Tibial nerve (tissue), 4 donors: Measurements from ENCODE around the gene KRT14. TPM values are rescaled to one million over a fixed set of nuclear protein-coding genes. Genes with fewer than 3 reads are reported as not detected.

Experiments used
- DNase-seq, 2 donors: peaks; one replicate each; pipeline ENCODE4 v3.0.0-alpha.2; 2019; ENCODE audit warnings: low spot score in 2 of 2
- H3K27ac ChIP-seq, 4 donors: fragments of 200-600 bp; sonication (generic) in 3 of 4; one replicate each; pipeline ENCODE4 v1.5.1; 2017 to 2019; ENCODE audit warnings: mild to moderate bottlenecking in 1 of 4
- H3K27me3 ChIP-seq, 2 donors: fragments of 200-600 bp; sonication (generic) in 1 of 2; one replicate each; pipeline versions ENCODE4 v1.5.1 to v1.6.0; 2017 to 2019
- H3K36me3 ChIP-seq, 3 donors: fragments of 200-600 bp; sonication (generic); one replicate each; pipeline ENCODE4 v1.5.1; 2018 to 2019
- H3K4me1 ChIP-seq, 4 donors: fragments of 200-600 bp; sonication (generic) in 3 of 4; one replicate each; pipeline ENCODE4 v1.5.1; 2017 to 2019
- H3K4me3 ChIP-seq, 4 donors: fragments of 200-600 bp; sonication (generic) in 3 of 4; one replicate each; pipeline ENCODE4 v1.5.1; 2017 to 2019; ENCODE audit warnings: mild to moderate bottlenecking in 1 of 4, moderate library complexity in 1 of 4
- H3K9me3 ChIP-seq, 4 donors: fragments of 200-600 bp; sonication (generic) in 3 of 4; one replicate each; pipeline ENCODE4 v1.5.1; 2017 to 2019
- EP300 ChIP-seq, 2 donors: sonication (generic); formaldehyde crosslinking; IDR thresholded peaks; one replicate each; pipeline ENCODE4 v1.6.1; 2017; ENCODE audit warnings: antibody characterized with exemption in 2 of 2, mild to moderate bottlenecking in 1 of 2
- POLR2A ChIP-seq, 2 donors: fragments of 450-650 bp; IDR thresholded peaks; one replicate each; pipeline ENCODE4 v1.6.1; 2017; ENCODE audit warnings: antibody characterized with exemption in 2 of 2, mild to moderate bottlenecking in 2 of 2, moderate library complexity in 2 of 2
- WGBS, 2 donors: methylation state at CpG; one replicate each; pipeline ENCODE4 v1.1.5; 2018; 5-methylcytosine and 5-hydroxymethylcytosine counted together
- total RNA-seq, 4 donors: library from RNA; depleted of rRNA; stranded (reverse); fragments of >200 nt; gene quantifications; one replicate each; pipeline ENCODE4 v1.1.0, GENCODE V29; 2016
- TF ChIP-seq, protein P1 (sequence below), 5 experiments: fragments of 200-600 bp in 3 of 5; fragments of 450-650 bp in 2 of 5; sonication (generic) in 3 of 5; IDR thresholded peaks; one replicate each; pipeline ENCODE4 v1.5.1; 2016 to 2019; ENCODE audit warnings: antibody characterized with exemption in 5 of 5, mild to moderate bottlenecking in 3 of 5, moderate library complexity in 2 of 5

KRT14 gene
- total RNA-seq, 4 donors from 2014 or later: 8.4 to 57.8 (median 34.0) TPM

DNA sequence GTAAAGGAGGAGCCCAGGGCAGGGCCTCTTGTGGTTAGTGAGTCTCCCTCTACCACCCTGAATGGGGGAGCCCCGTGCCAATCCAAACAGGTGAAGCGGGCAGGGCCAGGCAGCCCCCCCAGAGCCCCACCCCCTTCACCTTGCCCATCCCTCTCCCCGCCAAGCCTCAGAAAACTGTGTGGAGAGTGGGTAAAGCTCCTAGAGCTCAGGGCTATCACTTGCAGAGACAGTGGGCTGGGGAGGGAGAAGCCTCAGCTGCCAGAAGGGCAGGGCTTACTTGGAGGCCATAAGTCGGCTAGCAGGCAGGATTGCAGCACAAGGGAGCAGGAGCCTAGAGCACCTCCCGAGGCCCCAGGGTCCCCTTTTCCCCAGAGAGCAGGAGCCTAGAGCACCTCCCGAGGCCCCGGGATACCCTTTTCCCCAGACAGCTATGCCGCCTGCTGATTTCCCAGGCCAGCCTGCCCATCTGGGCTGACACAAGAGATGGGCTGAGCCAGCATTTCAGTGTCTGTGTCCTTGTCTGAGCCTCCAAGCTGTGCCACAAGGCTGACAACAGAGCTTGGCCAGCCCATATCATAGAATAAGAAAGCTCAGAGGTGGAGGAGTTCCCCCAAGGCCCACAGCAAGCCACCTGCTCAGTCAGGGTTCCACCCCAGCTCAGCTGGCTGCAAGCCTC lies 6.7 kb upstream of the KRT14 start:
- Histone ChIP-seq H3K27me3 (no peaks in the 10 kb centered on the region), H3K4me1 (no peaks in the 10 kb centered on the region), H3K9me3 (no peaks in the 10 kb centered on the region), H3K27ac (no peak overlapping the region), H3K4me3 (no peak overlapping the region), H3K36me3 (no peaks in the 10 kb centered on the region)
- 66 to 67% methylated on average over 8 of the region's 8 CpGs for WGBS, 2 donors
- no peak for TF ChIP-seq POLR2A (IDR thresholded peaks at IDR 0.05)
- TF ChIP-seq, protein P1, sequence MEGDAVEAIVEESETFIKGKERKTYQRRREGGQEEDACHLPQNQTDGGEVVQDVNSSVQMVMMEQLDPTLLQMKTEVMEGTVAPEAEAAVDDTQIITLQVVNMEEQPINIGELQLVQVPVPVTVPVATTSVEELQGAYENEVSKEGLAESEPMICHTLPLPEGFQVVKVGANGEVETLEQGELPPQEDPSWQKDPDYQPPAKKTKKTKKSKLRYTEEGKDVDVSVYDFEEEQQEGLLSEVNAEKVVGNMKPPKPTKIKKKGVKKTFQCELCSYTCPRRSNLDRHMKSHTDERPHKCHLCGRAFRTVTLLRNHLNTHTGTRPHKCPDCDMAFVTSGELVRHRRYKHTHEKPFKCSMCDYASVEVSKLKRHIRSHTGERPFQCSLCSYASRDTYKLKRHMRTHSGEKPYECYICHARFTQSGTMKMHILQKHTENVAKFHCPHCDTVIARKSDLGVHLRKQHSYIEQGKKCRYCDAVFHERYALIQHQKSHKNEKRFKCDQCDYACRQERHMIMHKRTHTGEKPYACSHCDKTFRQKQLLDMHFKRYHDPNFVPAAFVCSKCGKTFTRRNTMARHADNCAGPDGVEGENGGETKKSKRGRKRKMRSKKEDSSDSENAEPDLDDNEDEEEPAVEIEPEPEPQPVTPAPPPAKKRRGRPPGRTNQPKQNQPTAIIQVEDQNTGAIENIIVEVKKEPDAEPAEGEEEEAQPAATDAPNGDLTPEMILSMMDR (IDR thresholded peaks at IDR 0.05): no peak
- no peak for TF ChIP-seq EP300 (IDR thresholded peaks at IDR 0.05)
- no peak for DNase-seq

- no peaks in the 10 kb centered on the region for H3K4me1 ChIP-seq
- H3K4me3 ChIP-seq: no peak overlapping the region
- 75 to 77% methylated on average over 10 to 12 of the region's 12 CpGs for WGBS, 2 donors
- no peak for TF ChIP-seq EP300 (IDR thresholded peaks at IDR 0.05)
- TF ChIP-seq, protein P1 (IDR thresholded peaks at IDR 0.05): no peak
- TF ChIP-seq POLR2A (IDR thresholded peaks at IDR 0.05): no peak
- DNase-seq: no peak
- no peaks in the 10 kb centered on the region for H3K36me3 ChIP-seq
- no peaks in the 10 kb centered on the region for H3K27me3 ChIP-seq
- no peak overlapping the region for H3K27ac ChIP-seq
- H3K9me3 ChIP-seq: no peaks in the 10 kb centered on the region
Observed at GRCh38 chr17:41592601-41593305, 6.1 kb upstream of the KRT14 start.

DNA sequence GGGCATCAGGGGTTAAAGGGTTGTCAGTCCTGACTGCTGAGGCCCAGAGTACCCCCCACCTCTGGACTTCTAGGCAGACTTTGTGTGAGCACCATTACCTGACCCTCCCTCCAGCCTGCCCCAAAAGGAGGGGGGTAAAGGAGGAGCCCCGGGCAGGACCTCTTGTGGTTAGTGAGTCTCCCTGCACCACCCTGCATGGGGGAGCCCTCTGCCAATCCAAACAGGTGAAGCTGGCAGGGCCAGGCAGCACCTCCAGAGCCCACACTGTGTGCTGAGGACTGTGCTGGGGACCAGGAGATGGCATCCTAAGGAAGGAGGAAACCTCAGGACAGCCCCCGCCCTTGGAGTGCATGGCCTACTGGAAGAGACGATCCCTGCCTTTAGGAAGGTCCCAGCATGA lies 2.6 kb upstream of the KRT14 start:
- Histone ChIP-seq H3K4me1 (peaks cover 0 to 5% (median 0%) of the 10 kb centered on the region in 4 donors), H3K4me3 (no peak overlapping the region), H3K27me3 (no peaks in the 10 kb centered on the region), H3K9me3 (no peaks in the 10 kb centered on the region), H3K27ac (no peak overlapping the region), H3K36me3 (no peaks in the 10 kb centered on the region)
- TF ChIP-seq POLR2A (IDR thresholded peaks at IDR 0.05): no peak
- TF ChIP-seq EP300 (IDR thresholded peaks at IDR 0.05): no peak
- TF ChIP-seq, protein P1 (IDR thresholded peaks at IDR 0.05): no peak
- DNase-seq: no peak
- 67 to 70% methylated on average over 3 of the region's 3 CpGs for WGBS, 2 donors

DNA sequence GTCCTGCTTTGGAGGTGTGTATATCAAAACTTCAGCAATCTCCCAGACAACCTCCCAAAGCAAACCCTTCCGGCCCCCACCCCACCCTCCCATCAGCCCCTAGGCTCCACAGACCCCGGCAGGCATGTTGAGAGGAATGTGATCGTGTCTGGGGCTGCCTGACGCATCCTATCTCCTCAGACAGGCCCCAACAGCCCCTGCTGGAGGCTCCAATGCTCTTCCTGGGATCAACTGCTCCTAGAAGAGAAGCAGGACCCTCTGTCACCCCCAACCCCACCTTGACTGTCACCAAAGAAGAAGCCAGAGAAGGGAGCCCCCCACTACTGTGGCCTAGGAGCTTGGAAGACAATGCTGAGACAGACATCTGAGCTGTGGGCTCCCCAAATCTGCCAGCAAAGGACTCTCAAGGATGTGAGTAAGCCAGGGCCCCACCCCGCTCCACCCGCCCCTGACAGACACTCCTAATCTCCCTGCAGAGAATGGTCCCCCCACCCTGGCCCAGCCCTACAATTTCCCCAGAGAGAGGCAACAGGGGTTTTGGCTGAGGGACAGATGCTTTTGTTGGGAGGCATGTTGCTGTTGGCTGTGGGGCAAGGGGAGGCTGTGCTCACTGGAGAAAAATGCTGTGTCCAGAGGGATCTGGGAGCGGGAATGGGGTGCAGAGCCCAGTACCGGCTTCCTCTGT lies 1.6 kb upstream of the KRT14 start:
- 48 to 61% methylated on average over 4 to 6 of the region's 8 CpGs for WGBS, 2 donors
- no peak overlapping the region for H3K27ac ChIP-seq
- no peaks in the 10 kb centered on the region for H3K36me3 ChIP-seq
- TF ChIP-seq EP300 (IDR thresholded peaks at IDR 0.05): no peak
- TF ChIP-seq POLR2A (IDR thresholded peaks at IDR 0.05): no peak
- TF ChIP-seq, protein P1 (IDR thresholded peaks at IDR 0.05): no peak
- no peak for DNase-seq
- H3K27me3 ChIP-seq: no peaks in the 10 kb centered on the region
- H3K9me3 ChIP-seq: no peaks in the 10 kb centered on the region
- peaks cover 0 to 8% (median 0%) of the 10 kb centered on the region in 4 donors for H3K4me1 ChIP-seq
- no peak overlapping the region for H3K4me3 ChIP-seq
